Ishikawa (cell line): ENCODE results near the gene PRKAG1.

Experiments used
- CEBPB ChIP-seq: IDR thresholded peaks from 2 replicates; pipeline ENCODE4 v1.6.1; 2012
- CREB1 ChIP-seq: IDR thresholded peaks from 2 replicates; pipeline ENCODE4 v1.6.1; 2012; ENCODE audit warnings: low read depth
- EGR1 ChIP-seq: IDR thresholded peaks from 2 replicates; pipeline ENCODE4 v1.6.1; 2012
- EP300 ChIP-seq: IDR thresholded peaks from 2 replicates; pipeline ENCODE4 v1.6.1; 2012; ENCODE audit warnings: borderline replicate concordance
- FOXM1 ChIP-seq: IDR thresholded peaks from 2 replicates; pipeline ENCODE4 v1.6.1; 2012; ENCODE audit warnings: low read depth, borderline replicate concordance
- MAX ChIP-seq: IDR thresholded peaks from 2 replicates; pipeline ENCODE4 v1.6.1; 2012
- NFIC ChIP-seq: IDR thresholded peaks from 2 replicates; pipeline ENCODE4 v1.6.1; 2012
- RAD21 ChIP-seq: IDR thresholded peaks from 2 replicates; pipeline ENCODE4 v1.6.1; 2012; ENCODE audit warnings: low read depth
- REST ChIP-seq: IDR thresholded peaks from 2 replicates; pipeline ENCODE4 v1.6.1; 2012; ENCODE audit warnings: low read depth, mild to moderate bottlenecking
- TAF1 ChIP-seq: IDR thresholded peaks from 2 replicates; pipeline ENCODE4 v1.6.1; 2012; ENCODE audit warnings: low read depth, mild to moderate bottlenecking
- TCF12 ChIP-seq: IDR thresholded peaks from 2 replicates; pipeline ENCODE4 v1.6.1; 2012; ENCODE audit warnings: low read depth
- TEAD4 ChIP-seq: IDR thresholded peaks from 2 replicates; pipeline ENCODE4 v1.6.1; 2012
- USF1 ChIP-seq: IDR thresholded peaks from 2 replicates; pipeline ENCODE4 v1.6.1; 2012
- YY1 ChIP-seq: IDR thresholded peaks from 2 replicates; pipeline ENCODE4 v1.6.1; 2012; ENCODE audit warnings: low read depth
- ZBTB7A ChIP-seq: IDR thresholded peaks from 2 replicates; pipeline ENCODE4 v1.6.1; 2012; ENCODE audit warnings: low read depth

PRKAG1 gene

GRCh38 chr12:48998497-48999353 is 19.9 kb downstream of the PRKAG1 start:
- TF ChIP-seq USF1 (no peak), TCF12 (no peak), ZBTB7A (no peak), EGR1 (no peak), MAX (no peak), TAF1 (no peak), REST (no peak), NFIC (no peak), TEAD4 (no peak)

- TF ChIP-seq EP300 = no peak
- TF ChIP-seq RAD21 = no peak
- TF ChIP-seq TEAD4 = no peak
- no peak for TF ChIP-seq REST
- no peak for TF ChIP-seq FOXM1
- no peak for TF ChIP-seq TCF12
- no peak for TF ChIP-seq YY1
- no peak for TF ChIP-seq USF1
- no peak for TF ChIP-seq ZBTB7A
- TF ChIP-seq CEBPB = no peak
- TF ChIP-seq EGR1 = no peak
- no peak for TF ChIP-seq MAX
- TF ChIP-seq TAF1 = no peak
- no peak for TF ChIP-seq CREB1
- no peak for TF ChIP-seq NFIC
These were observed 20.7 kb downstream of the PRKAG1 start for GRCh38 chr12:48997719-48998496.

- TF ChIP-seq EP300 (no peak), TAF1 (no peak), EGR1 (no peak), TCF12 (no peak), FOXM1 (no peak), REST (no peak), YY1 (no peak), CREB1 (no peak), TEAD4 (no peak), ZBTB7A (no peak), CEBPB (no peak), MAX (no peak), NFIC (no peak), USF1 (no peak), RAD21 (no peak)
These were observed 21.5 kb downstream of the PRKAG1 start for GRCh38 chr12:48996794-48997718.
